Spleen (tissue), 7 donors: Measurements from ENCODE around the gene NAIP.
"Not testable (repeated sequence)": the region's sequence is repeated elsewhere in the genome, so short reads cannot be mapped to it uniquely, and the experiment has no call there.

Experiments used
- POLR2A ChIP-seq, 3 donors: fragments of 450-650 bp; IDR thresholded peaks; one replicate each; pipeline ENCODE4 v1.5.1; 2017; ENCODE audit warnings: antibody characterized with exemption in 3 of 3, mild to moderate bottlenecking in 1 of 3
- TF ChIP-seq, protein P1 (sequence below), 11 experiments: fragments of 200-600 bp in 7 of 11; fragments of 450-650 bp in 4 of 11; sonication (generic) in 4 of 11; IDR thresholded peaks in 8 of 11; conservative IDR thresholded peaks in 3 of 11; 1 replicate in 7 of 11; 2 replicates in 4 of 11; pipeline versions ENCODE4 v1.4.0 to v1.8.0; 2016 to 2021; ENCODE audit warnings: antibody characterized with exemption in 11 of 11, inconsistent platforms in 4 of 11, mild to moderate bottlenecking in 1 of 11
- donor health status: DM: no; HTN: no; CAD: no; lungs with moderate emphysema.
- donor health status: DM: no; HTN: no; CAD: no.
- donor health status: DM: no; HTN: no; CAD: no.

DNA sequence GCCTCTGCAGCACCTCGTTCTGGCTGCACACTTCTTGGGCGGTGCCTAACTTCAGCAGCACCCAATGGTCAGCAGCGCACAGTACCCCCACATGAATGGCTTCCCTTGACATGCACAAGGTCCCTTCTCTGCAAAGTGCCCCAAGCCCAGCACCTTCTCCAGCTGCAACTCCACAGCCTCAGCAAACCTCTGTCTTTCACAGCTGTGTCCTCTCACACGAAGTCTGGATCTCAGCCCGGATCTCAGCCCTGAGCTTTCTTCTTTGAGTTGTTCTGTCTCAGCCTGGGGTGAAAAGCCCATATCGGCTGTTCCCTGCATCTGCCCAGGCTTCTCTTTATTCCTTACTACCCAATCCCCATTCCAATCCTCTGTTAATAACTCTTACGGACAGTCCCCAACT lies 57.9 kb downstream of the NAIP start:
- TF ChIP-seq, protein P1, sequence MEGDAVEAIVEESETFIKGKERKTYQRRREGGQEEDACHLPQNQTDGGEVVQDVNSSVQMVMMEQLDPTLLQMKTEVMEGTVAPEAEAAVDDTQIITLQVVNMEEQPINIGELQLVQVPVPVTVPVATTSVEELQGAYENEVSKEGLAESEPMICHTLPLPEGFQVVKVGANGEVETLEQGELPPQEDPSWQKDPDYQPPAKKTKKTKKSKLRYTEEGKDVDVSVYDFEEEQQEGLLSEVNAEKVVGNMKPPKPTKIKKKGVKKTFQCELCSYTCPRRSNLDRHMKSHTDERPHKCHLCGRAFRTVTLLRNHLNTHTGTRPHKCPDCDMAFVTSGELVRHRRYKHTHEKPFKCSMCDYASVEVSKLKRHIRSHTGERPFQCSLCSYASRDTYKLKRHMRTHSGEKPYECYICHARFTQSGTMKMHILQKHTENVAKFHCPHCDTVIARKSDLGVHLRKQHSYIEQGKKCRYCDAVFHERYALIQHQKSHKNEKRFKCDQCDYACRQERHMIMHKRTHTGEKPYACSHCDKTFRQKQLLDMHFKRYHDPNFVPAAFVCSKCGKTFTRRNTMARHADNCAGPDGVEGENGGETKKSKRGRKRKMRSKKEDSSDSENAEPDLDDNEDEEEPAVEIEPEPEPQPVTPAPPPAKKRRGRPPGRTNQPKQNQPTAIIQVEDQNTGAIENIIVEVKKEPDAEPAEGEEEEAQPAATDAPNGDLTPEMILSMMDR (IDR thresholded peaks at IDR 0.05 in 8 of 11, conservative IDR thresholded peaks at IDR 0.05 in 3 of 11): not testable (repeated sequence)
- not testable (repeated sequence) for TF ChIP-seq POLR2A (IDR thresholded peaks at IDR 0.05)
